Measurements from ENCODE around the gene NUDT3.
"Not testable (repeated sequence)": the region's sequence is repeated elsewhere in the genome, so short reads cannot be mapped to it uniquely, and the experiment has no call there.

Gene NUDT3

GRCh38 chr6:34340906-34341480 lies 51.5 kb downstream of the NUDT3 start:
- DNase-seq, result no peak

GRCh38 chr6:34340394-34340793 lies 52.1 kb downstream of the NUDT3 start:
- DNase-seq, result no peak

GRCh38 chr6:34339971-34340370 lies 52.5 kb downstream of the NUDT3 start:
- DNase-seq, result no peak

DNA sequence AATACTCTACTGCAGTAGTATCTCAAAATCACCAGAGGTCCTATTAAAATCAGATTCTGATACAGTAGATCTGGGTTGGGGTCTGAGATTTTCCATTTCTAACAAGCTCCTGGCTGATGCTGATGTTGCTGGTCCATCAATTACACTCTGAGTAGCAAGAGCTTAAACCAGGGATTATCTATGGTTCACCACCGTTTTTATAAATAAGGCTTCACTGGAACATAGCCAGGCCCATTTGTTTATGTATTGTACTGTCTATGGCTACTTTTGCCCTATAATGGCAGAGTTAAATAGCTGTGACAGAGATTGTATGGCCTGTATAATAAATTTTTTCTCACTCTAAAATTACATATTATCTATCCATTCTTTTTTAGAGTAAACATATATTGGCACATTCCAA lies 53.0 kb downstream of the NUDT3 start:
- DNase-seq, result no peak

DNA sequence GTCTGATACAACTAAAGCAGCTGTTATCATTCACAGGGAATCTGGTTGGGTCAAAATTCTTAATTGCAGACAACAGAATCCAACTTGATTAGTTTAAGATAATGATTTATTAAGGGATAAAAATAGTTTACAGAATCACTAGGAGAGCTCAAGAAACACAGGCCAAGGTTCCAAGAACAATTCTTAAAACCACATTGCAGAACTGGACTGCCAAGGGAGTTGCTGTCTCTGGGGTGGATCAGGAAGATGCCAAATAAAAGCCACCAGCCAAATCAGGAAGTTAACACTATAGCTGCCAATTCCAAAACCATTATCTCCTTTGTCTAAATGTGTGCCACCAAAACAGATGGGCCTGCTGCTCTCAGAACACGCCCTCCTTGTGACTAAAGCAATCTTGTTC lies 53.7 kb downstream of the NUDT3 start:
- no peak for DNase-seq

GRCh38 chr6:34338377-34338776 lies 54.1 kb downstream of the NUDT3 start:
- DNase-seq, result no peak

DNA sequence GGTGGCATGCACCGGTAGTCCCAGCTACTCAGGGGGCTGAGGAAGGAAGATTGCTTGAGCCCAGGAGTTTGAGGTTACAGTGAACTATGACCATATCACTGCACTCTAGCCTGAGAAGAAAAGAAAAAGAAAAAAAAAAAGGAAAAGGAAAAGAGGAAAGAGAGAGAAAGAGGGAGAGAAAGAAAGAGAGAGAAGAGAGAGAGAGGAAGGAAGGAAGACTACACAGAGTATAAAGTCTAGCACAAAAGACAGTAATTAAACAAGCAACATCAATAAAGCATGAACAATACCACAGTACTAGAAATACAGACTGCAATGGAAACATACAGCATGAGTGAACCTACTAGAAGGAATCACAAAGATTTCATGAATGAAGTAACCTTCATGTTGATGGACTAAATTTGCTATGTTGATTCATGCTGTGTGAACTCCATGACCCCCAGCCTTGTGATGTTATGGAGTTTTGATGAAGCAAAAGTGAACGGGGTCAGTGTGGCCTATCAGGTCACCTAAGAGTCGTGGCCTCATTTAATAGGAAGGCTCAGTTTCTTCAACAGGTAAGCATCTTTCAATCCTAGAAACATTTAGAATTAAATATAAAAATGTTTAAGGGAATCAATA lies 57.6 kb downstream of the NUDT3 start:
- no peak for DNase-seq

DNA sequence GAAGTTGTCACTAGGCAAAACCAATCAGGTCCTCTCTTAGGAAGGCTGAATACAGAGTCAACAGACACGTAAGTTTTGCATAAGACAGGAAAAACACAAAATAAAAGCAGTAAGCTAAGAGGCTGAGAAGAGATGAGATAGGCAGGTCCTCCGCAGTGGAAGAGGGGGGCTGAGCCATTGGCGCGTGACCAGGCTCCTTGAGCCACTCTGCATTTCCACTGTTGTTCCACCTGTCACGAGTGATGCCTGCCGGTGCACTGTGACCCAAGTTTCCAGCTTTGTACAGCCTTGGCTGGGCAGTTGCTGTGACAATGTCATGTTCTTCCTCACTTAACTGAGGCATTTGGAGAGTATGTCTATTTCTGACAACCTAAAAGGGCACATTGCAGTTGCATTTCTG lies 58.6 kb downstream of the NUDT3 start:
- DNase-seq, result no peak

GRCh38 chr6:34332251-34333198 lies 59.9 kb downstream of the NUDT3 start:
- no peak for DNase-seq

- DNase-seq, result no peak
Measured at GRCh38 chr6:34331371-34332050, 61.0 kb downstream of the NUDT3 start.

DNA sequence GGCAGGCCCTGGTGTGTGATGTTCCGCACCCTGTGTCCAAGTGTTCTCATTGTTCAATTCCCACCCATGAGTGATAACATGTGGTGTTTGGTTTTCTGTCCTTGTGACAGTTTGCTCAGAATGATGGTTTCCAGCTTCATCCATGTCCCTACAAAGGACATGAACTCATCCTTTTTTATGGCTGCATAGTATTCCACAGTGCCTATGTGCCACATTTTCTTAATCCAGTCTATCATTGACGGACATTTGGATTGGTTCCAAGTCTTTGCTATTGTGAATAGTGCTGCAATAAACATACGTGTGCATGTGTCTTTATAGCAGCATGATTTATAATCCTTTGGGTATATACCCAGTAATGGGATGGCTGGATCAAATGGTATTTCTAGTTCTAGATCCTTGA lies 62.7 kb downstream of the NUDT3 start:
- not testable (repeated sequence) for DNase-seq

- no peak for DNase-seq
Measured at GRCh38 chr6:34328969-34329368, 63.5 kb downstream of the NUDT3 start.

DNA sequence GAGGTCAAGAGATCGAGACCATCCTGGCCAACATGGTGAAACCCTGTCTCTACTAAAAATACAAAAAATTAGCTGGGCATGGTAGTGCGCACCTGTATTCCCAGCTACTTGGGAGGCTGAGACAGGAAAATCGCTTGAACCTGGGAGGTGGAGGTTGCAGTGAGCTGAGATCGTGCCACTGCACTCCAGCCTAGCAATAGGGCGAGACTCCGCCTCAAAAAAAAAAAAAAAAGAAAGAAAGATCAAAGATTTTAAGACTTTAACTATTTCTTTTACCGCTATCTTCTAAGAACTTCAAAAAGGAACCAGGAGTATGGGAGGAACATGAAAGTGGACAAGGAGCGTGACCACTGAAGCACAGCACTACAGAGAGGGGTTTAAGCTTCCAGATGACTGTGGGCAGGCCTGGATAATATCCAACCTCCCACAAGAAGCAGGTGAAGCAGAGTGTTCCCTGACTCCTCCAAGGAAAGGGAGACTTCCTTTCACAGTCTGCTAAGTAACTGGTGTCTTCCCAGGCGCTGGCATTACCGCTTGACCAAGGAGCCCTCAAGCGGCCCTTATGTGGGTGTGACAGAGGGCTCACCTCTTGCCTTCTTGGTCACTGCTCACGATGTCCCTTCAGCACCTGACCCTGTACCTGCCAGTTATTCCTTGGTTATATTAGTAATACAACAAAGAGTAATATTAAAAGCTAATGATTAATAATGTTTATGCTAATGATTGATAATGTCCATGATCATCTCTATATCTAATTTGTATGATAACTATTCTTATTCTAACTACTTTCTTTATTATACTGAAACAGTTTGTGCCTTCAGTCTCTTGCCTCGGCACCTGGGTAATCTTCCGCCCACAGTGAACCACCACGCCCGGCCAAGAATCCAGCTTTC lies 64.9 kb downstream of the NUDT3 start:
- not testable (repeated sequence) for DNase-seq

DNA sequence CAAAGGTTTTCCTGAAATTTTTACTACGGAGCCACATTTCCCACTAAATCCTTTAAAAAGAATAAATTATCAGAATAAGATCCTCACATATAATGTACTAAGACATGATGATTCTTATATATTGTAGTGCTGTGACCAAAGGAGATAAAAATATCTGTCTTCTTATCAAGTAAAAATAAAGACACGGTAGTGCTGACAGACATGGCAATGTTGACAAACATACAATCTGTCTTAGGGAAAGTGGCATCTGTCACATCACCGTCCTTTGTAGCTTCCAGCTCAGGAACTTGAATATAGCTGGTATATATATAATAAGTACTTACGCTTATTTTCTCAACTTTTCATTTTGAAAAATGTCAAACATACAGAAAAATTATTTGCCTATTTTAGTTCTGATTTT lies 66.8 kb downstream of the NUDT3 start:
- no peak for DNase-seq

- no peak for DNase-seq
Measured at GRCh38 chr6:34324738-34325444, 67.6 kb downstream of the NUDT3 start.

- DNase-seq, result not testable (repeated sequence)
Measured at GRCh38 chr6:34324221-34324620, 68.2 kb downstream of the NUDT3 start.

DNA sequence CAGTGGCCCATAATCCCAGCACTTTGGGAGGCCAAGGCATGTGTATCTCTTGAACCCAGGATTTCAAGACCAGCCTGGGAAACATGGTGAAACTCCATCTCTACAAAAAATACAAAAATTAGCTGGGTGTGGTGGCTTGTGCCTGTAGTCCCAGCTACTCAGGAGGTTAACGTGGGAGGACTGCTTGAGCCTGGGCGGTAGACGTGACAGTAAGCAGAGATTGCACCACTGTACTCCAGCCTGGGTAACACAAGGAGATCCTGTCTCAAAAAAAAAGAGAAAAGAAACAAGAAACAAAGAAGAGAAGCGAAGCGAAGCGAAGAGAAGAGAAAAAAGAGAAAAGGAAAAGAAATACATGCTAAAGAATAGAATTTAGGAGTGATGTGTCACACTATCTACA lies 69.2 kb downstream of the NUDT3 start:
- no peak for DNase-seq

- no peak for DNase-seq
Measured at GRCh38 chr6:34322732-34323131, 69.7 kb downstream of the NUDT3 start.

DNA sequence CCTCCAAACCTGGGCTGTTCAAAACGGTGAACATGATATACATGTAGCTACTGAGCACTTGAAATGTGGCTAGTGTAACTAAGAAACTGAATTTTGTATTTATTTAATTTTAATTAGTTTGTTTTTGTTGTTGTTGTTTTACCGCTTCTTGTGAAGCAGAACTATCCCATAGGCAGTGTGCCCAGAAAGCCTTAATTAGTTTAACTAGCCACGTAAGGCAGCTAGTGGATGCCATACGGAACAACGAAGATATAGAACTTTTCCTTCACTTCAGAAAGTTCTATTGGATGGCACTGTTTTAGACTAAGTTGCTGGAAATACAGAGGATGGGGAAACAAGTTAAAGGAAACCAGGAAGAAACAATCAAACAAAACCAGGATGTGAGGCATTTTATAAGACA lies 70.6 kb downstream of the NUDT3 start:
- DNase-seq, result no peak

DNA sequence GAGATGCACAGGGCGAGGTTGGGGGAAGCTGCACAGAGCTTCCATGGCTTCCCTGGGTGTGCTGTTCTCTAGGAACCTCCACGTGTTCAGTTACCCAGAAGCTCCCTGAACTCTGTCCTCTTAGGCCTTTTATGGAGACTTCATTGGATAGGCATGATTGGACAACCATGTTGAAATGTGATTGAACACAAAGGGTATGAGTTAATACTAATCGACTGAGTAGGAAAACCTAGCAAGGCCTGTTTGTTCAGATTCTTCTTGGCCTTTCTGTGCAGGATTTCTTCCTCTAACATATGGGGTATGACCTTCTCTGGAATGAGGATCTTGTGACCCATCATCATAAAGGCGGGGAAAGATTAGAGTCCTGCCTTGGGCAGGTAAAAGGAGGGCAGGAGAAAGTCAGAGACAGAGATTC lies 73.0 kb downstream of the NUDT3 start:
- DNase-seq, result no peak
